ENCODE data around the gene PHLPP2. TPM values are rescaled to one million over a fixed set of nuclear protein-coding genes. Genes with fewer than 3 reads are reported as not detected.
"Not testable (repeated sequence)": the region's sequence is repeated elsewhere in the genome, so short reads cannot be mapped to it uniquely, and the experiment has no call there.

The PHLPP2 gene
- total RNA-seq, 4 donors from 2014 or later = 50.5 to 98.4 (median 89.6) TPM

DNA sequence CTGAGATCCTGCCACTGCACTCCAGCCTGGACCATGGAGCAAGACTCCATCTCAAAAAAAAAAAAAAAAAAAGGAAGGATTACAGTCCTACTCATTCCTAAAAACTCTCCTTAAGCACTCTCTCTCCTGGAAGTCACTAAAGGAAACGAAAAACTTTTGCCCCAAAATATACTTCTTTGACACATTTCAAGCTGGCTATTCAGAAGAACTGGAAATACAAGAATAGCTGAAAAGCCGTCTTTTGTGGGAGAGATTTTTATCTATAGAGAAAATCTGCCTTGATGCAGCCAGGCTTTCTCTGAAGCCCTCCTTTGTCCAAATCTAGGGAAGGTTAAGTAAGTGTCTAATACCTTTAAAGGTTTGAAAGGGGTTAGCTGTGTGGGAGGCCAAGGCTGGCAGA lies 115.4 kb downstream of the PHLPP2 start:
- H3K4me1 ChIP-seq = peaks cover 0 to 6% (median 1%) of the 10 kb centered on the region in 4 donors
- H3K27me3 ChIP-seq = no peaks in the 10 kb centered on the region
- TF ChIP-seq POLR2A (IDR thresholded peaks at IDR 0.05) (no peak), EP300 (IDR thresholded peaks at IDR 0.05; ENCODE audit: low read depth) (no peak), POLR2AphosphoS5 (IDR thresholded peaks at IDR 0.05) (no peak)
- TF ChIP-seq, protein P1, sequence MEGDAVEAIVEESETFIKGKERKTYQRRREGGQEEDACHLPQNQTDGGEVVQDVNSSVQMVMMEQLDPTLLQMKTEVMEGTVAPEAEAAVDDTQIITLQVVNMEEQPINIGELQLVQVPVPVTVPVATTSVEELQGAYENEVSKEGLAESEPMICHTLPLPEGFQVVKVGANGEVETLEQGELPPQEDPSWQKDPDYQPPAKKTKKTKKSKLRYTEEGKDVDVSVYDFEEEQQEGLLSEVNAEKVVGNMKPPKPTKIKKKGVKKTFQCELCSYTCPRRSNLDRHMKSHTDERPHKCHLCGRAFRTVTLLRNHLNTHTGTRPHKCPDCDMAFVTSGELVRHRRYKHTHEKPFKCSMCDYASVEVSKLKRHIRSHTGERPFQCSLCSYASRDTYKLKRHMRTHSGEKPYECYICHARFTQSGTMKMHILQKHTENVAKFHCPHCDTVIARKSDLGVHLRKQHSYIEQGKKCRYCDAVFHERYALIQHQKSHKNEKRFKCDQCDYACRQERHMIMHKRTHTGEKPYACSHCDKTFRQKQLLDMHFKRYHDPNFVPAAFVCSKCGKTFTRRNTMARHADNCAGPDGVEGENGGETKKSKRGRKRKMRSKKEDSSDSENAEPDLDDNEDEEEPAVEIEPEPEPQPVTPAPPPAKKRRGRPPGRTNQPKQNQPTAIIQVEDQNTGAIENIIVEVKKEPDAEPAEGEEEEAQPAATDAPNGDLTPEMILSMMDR (IDR thresholded peaks at IDR 0.05) = no peak
- no peaks in the 10 kb centered on the region for H3K9me3 ChIP-seq
- intact Hi-C loops (cut with DNase I; ENCODE audit: low total_unique reads) (no loop called here), in situ Hi-C loops (cut with MboI; ENCODE audit: low pct_ligation_motif_present in 1 of 4, low pct_unique_long_range_greater_than_20kb in 1 of 4, low sequenced_read_pairs in 3 of 4) (loop anchor here in 1 of 4 donors (25.0 kb wide), 1 partner anchor 197 kb away; no protein-coding TSS in a partner anchor)
- 54 to 64% methylated on average over 2 of the region's 2 CpGs for WGBS, 2 donors (ENCODE audit: low coverage in 1 of 2)
- DNase-seq = no peak
- no peaks in the 10 kb centered on the region for H3K36me3 ChIP-seq
- H3K27ac ChIP-seq = no peak overlapping the region
- no peak overlapping the region for H3K4me3 ChIP-seq

DNA sequence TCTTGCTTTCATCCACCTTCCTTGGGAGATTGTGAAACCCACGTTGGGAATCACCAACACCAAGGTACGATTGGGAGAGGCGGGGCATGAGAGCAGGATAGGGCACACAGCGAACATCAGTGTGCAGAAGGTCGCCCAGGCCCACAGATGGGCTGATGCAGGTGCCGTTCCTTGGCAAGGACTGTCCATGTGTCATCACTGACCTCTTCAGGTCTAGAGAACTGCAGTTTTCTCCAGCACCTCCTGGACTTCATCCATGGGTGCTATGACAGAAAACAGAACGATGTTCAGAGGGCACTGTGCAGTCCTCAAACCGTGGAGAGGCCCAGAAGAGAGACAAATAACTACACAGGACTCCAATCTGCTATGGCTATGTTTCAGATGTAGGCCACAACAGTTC lies 123.7 kb downstream of the PHLPP2 start:
- Histone ChIP-seq H3K27me3 (no peaks in the 10 kb centered on the region), H3K27ac (no peak overlapping the region), H3K4me1 (no peaks in the 10 kb centered on the region), H3K9me3 (no peaks in the 10 kb centered on the region), H3K4me3 (no peak overlapping the region), H3K36me3 (no peaks in the 10 kb centered on the region)
- in situ Hi-C loops (cut with MboI; ENCODE audit: low pct_ligation_motif_present in 1 of 4, low pct_unique_long_range_greater_than_20kb in 1 of 4, low sequenced_read_pairs in 3 of 4) = loop anchor here in 1 of 4 donors (25.0 kb wide), 1 partner anchor 189 kb away; no protein-coding TSS in a partner anchor
- WGBS, 2 donors (ENCODE audit: low coverage in 1 of 2) = 75% methylated on average over 8 of the region's 8 CpGs; no CpG with 5 or more reads in 1 of the 2 donors
- intact Hi-C loops (cut with DNase I; ENCODE audit: low total_unique reads) = no loop called here
- TF ChIP-seq POLR2A (IDR thresholded peaks at IDR 0.05) = no peak
- TF ChIP-seq POLR2AphosphoS5 (IDR thresholded peaks at IDR 0.05) = no peak
- TF ChIP-seq EP300 (IDR thresholded peaks at IDR 0.05; ENCODE audit: low read depth) = no peak
- TF ChIP-seq, protein P1 (IDR thresholded peaks at IDR 0.05) = no peak
- DNase-seq = no peak

DNA sequence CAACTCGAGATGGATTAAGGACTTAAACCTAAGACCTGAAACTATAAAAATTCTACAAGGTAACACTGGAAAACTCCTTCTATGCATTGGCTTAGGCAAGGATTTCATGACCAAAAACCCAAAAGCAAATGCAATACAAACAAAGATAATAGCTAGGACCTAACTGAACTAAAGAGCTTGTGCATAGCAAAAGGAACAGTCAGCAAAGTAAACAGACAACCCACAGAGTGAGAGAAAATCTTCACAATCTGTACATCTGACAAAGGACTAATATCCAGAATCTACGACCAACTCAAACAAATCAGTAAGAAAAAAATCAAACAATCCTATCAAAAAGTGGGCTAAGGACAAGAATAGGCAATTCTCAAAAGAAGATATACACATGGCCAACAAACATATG lies 126.1 kb downstream of the PHLPP2 start:
- intact Hi-C loops (cut with DNase I; ENCODE audit: low total_unique reads); H3K4me1 ChIP-seq; DNase-seq; in situ Hi-C loops (cut with MboI; ENCODE audit: low pct_ligation_motif_present in 1 of 4, low pct_unique_long_range_greater_than_20kb in 1 of 4, low sequenced_read_pairs in 3 of 4); H3K36me3 ChIP-seq; H3K9me3 ChIP-seq; H3K4me3 ChIP-seq; H3K27me3 ChIP-seq; H3K27ac ChIP-seq: not testable (repeated sequence)
- WGBS, 2 donors (ENCODE audit: low coverage in 1 of 2) = 44 to 47% methylated on average over 2 of the region's 2 CpGs

DNA sequence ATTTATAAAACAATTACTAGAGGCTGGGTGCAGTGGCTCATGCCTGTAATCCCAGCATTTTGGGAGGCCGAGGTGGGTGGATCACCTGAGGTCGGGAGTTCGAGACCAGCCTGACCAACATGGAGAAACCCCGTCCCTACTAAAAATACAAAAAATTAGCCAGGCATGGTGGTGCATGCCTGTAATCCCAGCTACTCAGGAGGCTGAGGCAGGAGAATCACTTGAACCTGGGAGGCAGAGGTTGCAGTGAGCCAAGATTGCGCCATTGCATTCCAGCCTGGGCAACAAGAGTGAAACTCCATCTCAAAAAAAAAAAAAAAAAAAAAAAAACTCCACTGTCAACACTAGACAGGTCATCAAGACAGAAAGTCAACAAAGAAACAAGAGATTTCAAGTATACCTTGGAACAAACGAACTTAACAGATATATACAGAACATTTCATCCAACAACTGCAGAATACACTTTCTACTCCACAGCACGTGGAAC lies 129.1 kb downstream of the PHLPP2 start:
- H3K4me3 ChIP-seq; H3K9me3 ChIP-seq; H3K27me3 ChIP-seq; H3K36me3 ChIP-seq; intact Hi-C loops (cut with DNase I; ENCODE audit: low total_unique reads); in situ Hi-C loops (cut with MboI; ENCODE audit: low pct_ligation_motif_present in 1 of 4, low pct_unique_long_range_greater_than_20kb in 1 of 4, low sequenced_read_pairs in 3 of 4); H3K27ac ChIP-seq; H3K4me1 ChIP-seq; DNase-seq: not testable (repeated sequence)
- WGBS, 2 donors (ENCODE audit: low coverage in 1 of 2) = 52 to 83% methylated on average over 2 to 7 of the region's 7 CpGs

Small RNA genes within 50 kb of the gene (small RNA-seq; reads per million reads assigned to genes)
- gene RNU6-208P = 0 reads per million in 4 donors
- 0 reads per million in 4 donors for gene SNORA70D
- 4,208 to 24,806 (median 11,899) reads per million in 4 donors for gene SNORD71

Other genes starting within 250 kb of the PHLPP2 start
- gene ZNF19, start 235.4 kb downstream of the PHLPP2 start, total RNA-seq = 10 to 100 TPM; 11.6 to 39.8 (median 22.5) TPM
- not detected for gene CHST4, start 198.3 kb downstream of the PHLPP2 start, total RNA-seq
- 1 to 10 TPM in 1 of 4 donors, under 1 TPM in 2, not detected in 1; 0.37 to 3.4 (median 0.79) TPM for gene TAT, start 147.6 kb downstream of the PHLPP2 start, total RNA-seq
- gene MARVELD3, start 98.5 kb downstream of the PHLPP2 start, total RNA-seq = 100 to 1,000 TPM; 113 to 381 (median 164) TPM
- 100 to 1,000 TPM; 104 to 270 (median 121) TPM for gene AP1G1, start 84.1 kb upstream of the PHLPP2 start, total RNA-seq
- 10 to 100 TPM; 16.7 to 33.3 (median 24.1) TPM for gene ATXN1L, start 121.3 kb upstream of the PHLPP2 start, total RNA-seq
- 10 to 100 TPM in 3 of 4 donors, 1 to 10 TPM in 1; 9.4 to 31.6 (median 13.6) TPM for gene ZNF821, start 159.5 kb upstream of the PHLPP2 start, total RNA-seq
- gene IST1, start 170.8 kb upstream of the PHLPP2 start, total RNA-seq = 100 to 1,000 TPM; 200 to 303 (median 257) TPM